Thoracic aorta (tissue), 2 donors: Measurements from ENCODE around the gene CYP4F8. TPM values are rescaled to one million over a fixed set of nuclear protein-coding genes. Genes with fewer than 3 reads are reported as not detected.
A peak's percentile ranks its signal among the peaks of the same experiment; 100 is the strongest.

Experiments used
- ATAC-seq: fragments of 150-250 bp; one replicate; pipeline ENCODE4 v1.8.0; 2017; ENCODE audit warnings: low read depth; ENCODE audit not compliant: insufficient number of reproducible peaks, low FRiP score
- DNase-seq: peaks from one replicate; pipeline ENCODE4 v3.0.0-alpha.2; 2020; ENCODE audit warnings: low spot score
- H3K27ac ChIP-seq, 2 donors: fragments of 200-600 bp; sonication (generic); 1 replicate in 1 of 2; 2 replicates in 1 of 2; pipeline ENCODE4 v1.5.1; 2016; ENCODE audit warnings: mild to moderate bottlenecking in 2 of 2, moderate library complexity in 2 of 2
- H3K27me3 ChIP-seq: fragments of 200-600 bp; sonication (generic); replicated peaks from 2 replicates; pipeline ENCODE4 v1.6.0; 2016; ENCODE audit warnings: mild to moderate bottlenecking; ENCODE audit not compliant: insufficient read depth
- H3K36me3 ChIP-seq: fragments of 200-600 bp; sonication (generic); one replicate; pipeline ENCODE4 v1.5.1; 2016
- H3K4me1 ChIP-seq, 2 donors: fragments of 200-600 bp; sonication (generic); 1 replicate in 1 of 2; 2 replicates in 1 of 2; pipeline versions ENCODE4 v1.5.1 to v1.6.0; 2016; ENCODE audit warnings: low read depth in 2 of 2, mild to moderate bottlenecking in 1 of 2; ENCODE audit not compliant: control insufficient read depth in 1 of 2
- H3K4me3 ChIP-seq: fragments of 200-600 bp; sonication (generic); 2 replicates; pipeline ENCODE4 v1.5.1; 2016; ENCODE audit warnings: mild to moderate bottlenecking
- H3K9me3 ChIP-seq: fragments of 200-600 bp; sonication (generic); 2 replicates; pipeline ENCODE4 v1.5.1; 2016
- CTCF ChIP-seq: fragments of 200-600 bp; sonication (generic); IDR thresholded peaks from one replicate; pipeline ENCODE4 v1.5.1; 2019; ENCODE audit warnings: antibody characterized with exemption
- total RNA-seq, 2 donors: library from RNA; depleted of rRNA; stranded (reverse); fragments of >200 nt; gene quantifications; one replicate each; pipeline versions ENCODE4 v1.1.0 to v1.2.3, GENCODE V29; 2016

Gene CYP4F8
- total RNA-seq, 2 donors from 2014 or later = not detected

- no peak for TF ChIP-seq CTCF
- H3K4me1 ChIP-seq = no peaks in the 10 kb centered on the region
Observed at GRCh38 chr19:15628236-15629002, 13.4 kb downstream of the CYP4F8 start.

GRCh38 chr19:15629003-15629880, 14.2 kb downstream of the CYP4F8 start:
- no peaks in the 10 kb centered on the region for H3K4me1 ChIP-seq
- H3K9me3 ChIP-seq = no peaks in the 10 kb centered on the region
- H3K27me3 ChIP-seq = no peaks in the 10 kb centered on the region
- H3K36me3 ChIP-seq = no peaks in the 10 kb centered on the region
- TF ChIP-seq CTCF = peak; percentile 90
- no peak overlapping the region for H3K27ac ChIP-seq
- ATAC-seq = peak; percentile 12
- no peak overlapping the region for H3K4me3 ChIP-seq
- peak; percentile 38 for DNase-seq

More at GRCh38 chr19:15628236-15629002, 13.4 kb downstream of the CYP4F8 start:
- Histone ChIP-seq H3K27ac (no peak overlapping the region), H3K36me3 (no peaks in the 10 kb centered on the region), H3K4me3 (no peak overlapping the region), H3K27me3 (no peaks in the 10 kb centered on the region), H3K9me3 (no peaks in the 10 kb centered on the region)
- ATAC-seq (no peak), DNase-seq (no peak)

GRCh38 chr19:15631817-15632216, 16.8 kb downstream of the CYP4F8 start:
- Histone ChIP-seq H3K27me3 (no peaks in the 10 kb centered on the region), H3K4me1 (no peaks in the 10 kb centered on the region), H3K9me3 (no peaks in the 10 kb centered on the region), H3K27ac (no peak overlapping the region), H3K4me3 (no peak overlapping the region), H3K36me3 (no peaks in the 10 kb centered on the region)
- ATAC-seq (no peak), DNase-seq (no peak)
- no peak for TF ChIP-seq CTCF

- Histone ChIP-seq H3K4me3 (no peak overlapping the region), H3K36me3 (no peaks in the 10 kb centered on the region), H3K4me1 (no peaks in the 10 kb centered on the region), H3K9me3 (no peaks in the 10 kb centered on the region), H3K27ac (no peak overlapping the region), H3K27me3 (no peaks in the 10 kb centered on the region)
- DNase-seq = no peak
- ATAC-seq = no peak
- TF ChIP-seq CTCF = no peak
Observed at GRCh38 chr19:15633082-15633835, 18.2 kb downstream of the CYP4F8 start.

- H3K27ac ChIP-seq = no peak overlapping the region
- H3K9me3 ChIP-seq = no peaks in the 10 kb centered on the region
- no peak overlapping the region for H3K4me3 ChIP-seq
- ATAC-seq (no peak), DNase-seq (no peak)
- TF ChIP-seq CTCF = no peak
- no peaks in the 10 kb centered on the region for H3K36me3 ChIP-seq
- H3K4me1 ChIP-seq = no peaks in the 10 kb centered on the region
- H3K27me3 ChIP-seq = no peaks in the 10 kb centered on the region
Observed at GRCh38 chr19:15634105-15634504, 19.1 kb downstream of the CYP4F8 start.
